GM12801 (cell line): ENCODE results near the gene SFXN5.

ENCODE experiments used
- CTCF ChIP-seq: IDR thresholded peaks from one replicate; pipeline ENCODE4 v1.5.1; 2011; ENCODE audit warnings: control low read depth; ENCODE audit not compliant: insufficient read length; ENCODE audit errors: extremely low read depth

The SFXN5 gene

GRCh38 chr2:73072129-73072395 lies 550 bp upstream of the SFXN5 start:
- no peak for TF ChIP-seq CTCF

- TF ChIP-seq CTCF, result no peak
Observed at GRCh38 chr2:73070643-73071359, 711 bp downstream of the SFXN5 start.

GRCh38 chr2:73069855-73070642 lies 1.5 kb downstream of the SFXN5 start:
- TF ChIP-seq CTCF, result no peak

GRCh38 chr2:73069041-73069854 lies 2.3 kb downstream of the SFXN5 start:
- TF ChIP-seq CTCF, result no peak

GRCh38 chr2:73068147-73068546 lies 3.4 kb downstream of the SFXN5 start:
- TF ChIP-seq CTCF, result no peak

- TF ChIP-seq CTCF, result no peak
Observed at GRCh38 chr2:73067043-73067442, 4.5 kb downstream of the SFXN5 start.
